Memory B cell (primary cell): ENCODE data around the gene NPPB.

Experiments used
- ATAC-seq: fragments of 150-1000 bp; cut with Tn5 transposase; 2 replicates; pipeline ENCODE4 v1.10.0; 2021; ENCODE audit warnings: low read depth, mild to moderate bottlenecking, moderate library complexity
- DNase-seq, 2 donors: peaks; one replicate each; pipeline ENCODE4 v3.0.0; 2022; ENCODE audit warnings: low spot score in 2 of 2
- H3K27ac Mint-ChIP-seq: one replicate; pipeline ENCODE4 v1.8.0; 2022; ENCODE audit warnings: mild to moderate bottlenecking, moderate library complexity, mixed read lengths
- H3K27me3 Mint-ChIP-seq: one replicate; pipeline ENCODE4 v1.8.0; 2022; ENCODE audit warnings: mixed read lengths
- H3K36me3 Mint-ChIP-seq: one replicate; pipeline ENCODE4 v1.8.0; 2022; ENCODE audit warnings: mild to moderate bottlenecking, mixed read lengths
- H3K4me1 Mint-ChIP-seq: one replicate; pipeline ENCODE4 v1.8.0; 2022; ENCODE audit warnings: mixed read lengths
- H3K4me3 Mint-ChIP-seq: one replicate; pipeline ENCODE4 v1.8.0; 2022; ENCODE audit warnings: mild to moderate bottlenecking, moderate library complexity, mixed read lengths
- H3K9me3 Mint-ChIP-seq: one replicate; pipeline ENCODE4 v1.8.0; 2022; ENCODE audit warnings: mixed read lengths

NPPB gene

DNA sequence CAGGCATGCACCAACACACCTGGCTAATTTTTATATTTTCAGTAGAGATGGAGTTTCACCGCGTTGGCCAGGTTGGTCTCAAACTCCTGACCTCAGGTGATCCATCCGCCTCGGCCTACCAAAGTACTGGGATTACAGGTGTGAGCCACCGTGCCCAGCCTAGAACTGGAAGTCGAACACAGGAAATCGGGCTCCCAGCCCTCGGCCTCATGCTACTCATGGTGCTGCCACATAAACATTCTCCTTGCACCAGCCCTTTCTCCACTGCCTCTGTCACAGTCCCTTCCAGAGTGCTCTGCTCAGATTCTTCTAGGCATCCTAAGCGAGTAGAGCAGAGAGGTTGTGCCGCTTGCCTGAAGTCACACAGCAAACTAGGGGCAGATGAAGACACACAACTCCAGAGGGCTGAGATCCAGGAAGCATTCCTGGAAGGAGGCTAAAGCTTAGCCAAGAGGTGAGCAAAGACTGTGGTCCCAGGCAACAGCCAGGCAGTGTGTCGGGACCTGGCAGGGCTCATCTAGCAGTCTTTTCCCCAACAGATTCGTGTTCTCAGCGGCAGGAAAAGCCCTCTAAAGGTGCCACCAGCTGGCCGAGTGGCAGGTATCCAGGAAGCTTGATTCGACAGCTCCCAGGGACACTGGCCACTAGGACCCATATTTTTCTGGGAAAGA is 29.6 kb upstream of the NPPB start:
- H3K4me3 Mint-ChIP-seq: no peak overlapping the region

DNA sequence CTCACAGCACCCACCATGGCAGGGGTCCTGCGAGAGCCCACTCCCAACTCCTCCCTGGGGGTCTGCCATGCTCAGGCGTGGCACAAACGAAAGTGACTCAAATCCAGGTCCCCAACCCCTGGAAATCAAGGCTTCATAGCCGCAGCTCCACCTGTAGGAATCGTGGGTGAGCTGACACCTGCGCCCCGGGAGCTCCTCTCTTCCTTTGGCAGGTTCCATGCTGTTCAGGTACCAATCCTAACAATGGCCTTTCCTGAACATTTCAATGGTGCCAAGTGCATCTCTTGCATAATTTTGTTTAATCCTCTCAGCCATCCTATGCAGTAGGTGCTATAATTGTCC is 28.9 kb upstream of the NPPB start:
- H3K27me3 Mint-ChIP-seq: peaks cover 6% of the 10 kb centered on the region
- ATAC-seq: no peak
- no peak overlapping the region for H3K27ac Mint-ChIP-seq
- H3K36me3 Mint-ChIP-seq: no peaks in the 10 kb centered on the region
- H3K4me1 Mint-ChIP-seq: peaks cover 2% of the 10 kb centered on the region
- no peak for DNase-seq
- H3K9me3 Mint-ChIP-seq: no peaks in the 10 kb centered on the region
- no peak overlapping the region for H3K4me3 Mint-ChIP-seq

More for the DNA sequence above, 29.6 kb upstream of the NPPB start:
- ATAC-seq (no peak), DNase-seq (no peak)
- Mint-ChIP-seq H3K27me3 (peaks cover 3% of the 10 kb centered on the region), H3K9me3 (no peaks in the 10 kb centered on the region), H3K36me3 (no peaks in the 10 kb centered on the region), H3K27ac (no peak overlapping the region), H3K4me1 (no peaks in the 10 kb centered on the region)

DNA sequence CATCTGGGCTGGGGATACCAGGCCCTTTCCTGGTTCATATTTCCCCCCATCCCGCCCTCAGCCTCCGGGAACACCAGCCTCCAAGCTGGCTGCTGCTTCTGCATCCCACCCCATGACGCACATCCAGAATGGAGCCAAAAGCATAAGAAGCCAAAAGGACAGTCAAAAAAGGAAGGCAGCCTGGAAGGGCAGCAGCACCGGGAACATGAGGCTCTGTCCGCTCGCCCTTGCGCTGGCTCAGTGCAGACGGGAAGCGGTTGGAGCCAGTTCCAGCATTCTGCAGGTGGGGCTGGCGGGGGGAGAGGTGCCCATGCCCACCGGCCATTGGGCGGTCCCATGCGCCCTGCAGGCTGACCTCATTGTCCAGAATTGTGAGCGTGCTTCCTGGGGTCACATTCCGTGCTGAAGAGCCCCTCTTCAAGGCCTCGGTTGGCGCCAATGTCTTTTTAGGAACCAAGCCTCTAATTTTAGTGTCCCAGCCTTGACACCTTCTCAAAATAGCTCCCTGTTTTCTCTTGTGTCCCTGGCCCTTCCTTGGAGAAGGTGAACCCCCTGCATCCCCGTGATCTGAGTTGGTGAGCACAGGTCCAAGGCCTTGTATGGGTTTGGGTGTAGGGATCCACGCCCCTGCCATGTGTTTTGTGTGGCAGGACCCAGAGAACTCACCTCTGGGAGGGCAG is 28.4 kb upstream of the NPPB start:
- H3K36me3 Mint-ChIP-seq: no peaks in the 10 kb centered on the region
- DNase-seq (no peak), ATAC-seq (no peak)
- no peak overlapping the region for H3K27ac Mint-ChIP-seq
- H3K27me3 Mint-ChIP-seq: peaks cover 6% of the 10 kb centered on the region
- no peak overlapping the region for H3K4me3 Mint-ChIP-seq
- H3K9me3 Mint-ChIP-seq: no peaks in the 10 kb centered on the region
- peaks cover 2% of the 10 kb centered on the region for H3K4me1 Mint-ChIP-seq

DNA sequence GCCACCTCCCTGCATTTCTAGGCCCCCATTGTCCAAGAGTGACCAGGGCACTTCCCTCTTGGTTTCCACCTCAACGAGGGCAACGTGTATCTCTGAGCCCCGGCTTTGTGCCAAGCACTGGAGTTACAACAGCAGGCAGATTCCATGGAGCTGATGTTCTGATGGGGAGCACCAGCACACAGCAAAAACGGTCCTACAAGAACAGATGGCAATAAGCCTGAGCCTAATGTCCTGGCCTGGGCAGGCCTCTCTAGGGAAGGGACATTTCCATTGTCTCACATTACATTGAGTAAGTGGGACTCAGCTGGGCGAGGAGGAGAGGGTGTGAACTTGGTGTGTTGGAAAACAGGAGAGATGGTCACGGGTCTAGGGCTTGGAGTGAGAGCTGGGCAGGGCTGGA is 27.2 kb upstream of the NPPB start:
- no peaks in the 10 kb centered on the region for H3K9me3 Mint-ChIP-seq
- H3K27me3 Mint-ChIP-seq: peaks cover 13% of the 10 kb centered on the region
- H3K4me3 Mint-ChIP-seq: no peak overlapping the region
- DNase-seq (no peak), ATAC-seq (no peak)
- H3K36me3 Mint-ChIP-seq: no peaks in the 10 kb centered on the region
- H3K4me1 Mint-ChIP-seq: peaks cover 2% of the 10 kb centered on the region
- H3K27ac Mint-ChIP-seq: no peak overlapping the region

DNA sequence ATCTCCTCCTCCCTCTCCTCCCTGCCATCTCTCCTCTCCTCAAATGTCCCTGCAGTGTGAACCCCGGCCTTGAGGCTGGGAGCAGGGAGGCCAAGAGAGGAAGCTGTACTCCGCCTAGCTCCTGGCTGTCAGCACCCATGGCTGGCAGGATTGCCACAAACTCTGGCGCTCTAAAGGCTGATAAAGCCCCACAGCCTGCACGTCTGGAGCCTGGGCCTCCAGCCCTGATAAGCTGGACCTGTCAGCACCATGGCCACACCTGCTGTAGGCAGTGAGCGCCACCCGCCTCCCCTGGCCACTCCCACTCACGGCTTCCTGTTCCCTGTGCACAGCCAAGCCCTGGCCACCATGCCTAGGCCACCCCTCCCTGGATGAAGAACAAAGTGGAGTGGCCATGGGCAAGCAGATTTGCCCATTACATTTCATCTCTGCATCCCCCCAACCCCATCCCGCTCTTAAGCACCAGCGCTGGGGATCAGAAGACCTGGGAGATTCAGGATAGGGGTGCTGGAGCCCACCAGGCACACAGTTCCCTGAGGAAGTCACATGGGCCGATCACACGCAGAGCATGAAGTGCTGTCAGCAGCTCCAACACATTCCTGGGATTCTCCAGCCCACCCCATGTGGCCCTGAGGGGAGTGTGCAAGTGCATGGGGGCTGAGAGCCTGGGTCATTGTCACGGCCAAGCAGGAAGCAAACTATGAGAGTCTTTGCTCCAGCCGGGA is 24.2 kb upstream of the NPPB start:
- Mint-ChIP-seq H3K4me1 (peaks cover 2% of the 10 kb centered on the region), H3K27me3 (peaks cover 17% of the 10 kb centered on the region), H3K36me3 (no peaks in the 10 kb centered on the region), H3K9me3 (no peaks in the 10 kb centered on the region), H3K27ac (no peak overlapping the region), H3K4me3 (no peak overlapping the region)
- no peak for DNase-seq
- no peak for ATAC-seq

DNA sequence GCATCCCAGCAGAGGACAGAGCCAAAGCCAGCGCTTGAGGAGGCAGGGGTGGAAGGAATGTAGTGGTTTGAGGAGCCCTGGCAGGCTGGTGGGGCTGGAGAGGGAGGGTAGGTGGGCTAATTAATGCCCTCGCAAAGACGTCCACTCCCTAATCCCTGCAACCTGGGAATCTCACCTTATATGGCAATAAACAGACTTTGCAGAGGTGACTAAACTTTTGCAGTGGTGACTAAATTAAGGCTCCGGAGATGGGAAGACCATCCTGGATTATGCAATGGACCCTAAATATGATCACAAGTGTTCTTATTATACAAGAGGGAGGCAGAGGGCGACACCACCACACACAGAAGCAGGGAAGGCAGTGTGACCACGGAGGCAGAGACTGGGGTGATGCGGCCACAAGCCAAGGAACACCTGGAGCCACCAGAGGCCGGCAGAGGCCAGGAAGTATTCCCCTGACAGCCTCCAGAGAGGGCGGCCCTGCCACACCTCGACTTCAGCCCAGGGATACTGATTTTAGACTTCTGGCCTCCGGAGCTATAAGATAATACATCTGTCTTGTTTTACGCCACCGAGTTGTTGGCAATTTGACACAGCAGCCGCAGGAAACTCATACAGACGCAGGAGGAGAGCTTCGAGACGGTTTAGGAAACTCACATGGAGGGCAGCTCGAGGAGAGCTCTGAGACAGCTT is 23.1 kb upstream of the NPPB start:
- H3K4me1 Mint-ChIP-seq: peaks cover 2% of the 10 kb centered on the region
- no peak overlapping the region for H3K4me3 Mint-ChIP-seq
- H3K27me3 Mint-ChIP-seq: peaks cover 18% of the 10 kb centered on the region
- H3K9me3 Mint-ChIP-seq: no peaks in the 10 kb centered on the region
- H3K36me3 Mint-ChIP-seq: no peaks in the 10 kb centered on the region
- no peak for ATAC-seq
- no peak overlapping the region for H3K27ac Mint-ChIP-seq
- DNase-seq: no peak

DNA sequence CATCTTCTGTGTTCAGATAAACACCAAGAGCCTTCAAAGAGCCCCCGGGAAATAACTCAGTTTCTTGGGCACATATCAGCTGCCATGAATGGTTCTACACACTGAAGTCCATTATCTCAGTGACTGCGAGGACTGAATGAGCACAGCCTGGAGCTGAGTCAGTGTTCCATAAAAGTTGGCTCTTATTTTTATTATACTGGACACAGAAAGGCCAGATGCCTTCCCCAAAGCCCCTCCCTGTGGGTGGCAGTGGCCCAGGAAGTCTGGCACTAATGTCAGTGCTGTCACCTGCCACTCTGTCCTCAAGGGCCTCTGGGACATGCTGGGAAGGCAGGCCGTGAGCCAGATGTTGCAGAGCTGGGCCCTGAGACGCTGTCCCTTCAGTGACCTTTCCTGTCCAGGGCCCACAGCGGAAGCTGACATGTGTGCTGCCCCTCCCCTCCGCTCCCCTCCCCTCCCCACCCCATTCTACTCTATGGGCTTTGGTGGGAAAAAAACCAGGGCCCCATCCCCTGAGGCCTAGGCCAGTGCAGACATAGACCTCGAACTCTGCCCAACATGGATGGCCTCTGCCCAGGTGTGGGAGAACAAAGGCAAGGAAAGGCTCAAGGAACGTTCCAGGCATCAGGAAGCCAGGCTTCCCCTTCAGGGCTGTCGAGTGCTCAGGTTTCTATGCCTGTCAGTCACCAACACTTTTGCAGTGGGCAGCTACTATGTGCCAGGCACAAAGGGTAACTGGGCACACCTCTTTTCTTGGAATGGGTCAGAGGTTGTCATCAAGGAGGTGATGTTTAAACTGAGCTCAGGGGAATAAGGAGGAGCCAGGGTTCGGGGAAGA is 22.4 kb upstream of the NPPB start:
- no peak overlapping the region for H3K27ac Mint-ChIP-seq
- H3K4me1 Mint-ChIP-seq: peaks cover 2% of the 10 kb centered on the region
- no peaks in the 10 kb centered on the region for H3K9me3 Mint-ChIP-seq
- H3K27me3 Mint-ChIP-seq: peaks cover 23% of the 10 kb centered on the region
- no peak for DNase-seq
- ATAC-seq: no peak
- H3K36me3 Mint-ChIP-seq: no peaks in the 10 kb centered on the region
- H3K4me3 Mint-ChIP-seq: no peak overlapping the region

DNA sequence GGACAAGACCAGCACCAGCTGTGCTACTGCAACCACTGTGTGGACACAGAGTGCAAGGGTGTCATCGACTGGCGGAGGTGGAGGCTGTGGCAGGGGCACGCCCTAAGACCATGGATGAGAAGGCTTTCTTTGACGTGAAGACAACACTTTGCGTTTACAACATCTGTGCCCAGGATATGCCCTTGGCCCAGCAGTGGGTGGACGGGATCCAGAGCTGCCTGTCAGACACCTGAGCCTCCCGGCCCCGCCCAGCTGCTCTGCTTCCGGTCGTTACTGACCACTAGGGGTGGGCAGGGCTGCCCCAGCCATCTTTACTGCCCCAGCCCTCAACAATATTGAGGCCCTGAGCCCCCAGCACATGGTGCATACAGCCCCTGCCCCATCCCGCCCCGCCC is 21.4 kb upstream of the NPPB start:
- Mint-ChIP-seq H3K4me1 (peaks cover 2% of the 10 kb centered on the region), H3K27me3 (peaks cover 24% of the 10 kb centered on the region), H3K27ac (no peak overlapping the region), H3K9me3 (no peaks in the 10 kb centered on the region), H3K4me3 (no peak overlapping the region), H3K36me3 (no peaks in the 10 kb centered on the region)
- ATAC-seq: no peak
- DNase-seq: no peak

DNA sequence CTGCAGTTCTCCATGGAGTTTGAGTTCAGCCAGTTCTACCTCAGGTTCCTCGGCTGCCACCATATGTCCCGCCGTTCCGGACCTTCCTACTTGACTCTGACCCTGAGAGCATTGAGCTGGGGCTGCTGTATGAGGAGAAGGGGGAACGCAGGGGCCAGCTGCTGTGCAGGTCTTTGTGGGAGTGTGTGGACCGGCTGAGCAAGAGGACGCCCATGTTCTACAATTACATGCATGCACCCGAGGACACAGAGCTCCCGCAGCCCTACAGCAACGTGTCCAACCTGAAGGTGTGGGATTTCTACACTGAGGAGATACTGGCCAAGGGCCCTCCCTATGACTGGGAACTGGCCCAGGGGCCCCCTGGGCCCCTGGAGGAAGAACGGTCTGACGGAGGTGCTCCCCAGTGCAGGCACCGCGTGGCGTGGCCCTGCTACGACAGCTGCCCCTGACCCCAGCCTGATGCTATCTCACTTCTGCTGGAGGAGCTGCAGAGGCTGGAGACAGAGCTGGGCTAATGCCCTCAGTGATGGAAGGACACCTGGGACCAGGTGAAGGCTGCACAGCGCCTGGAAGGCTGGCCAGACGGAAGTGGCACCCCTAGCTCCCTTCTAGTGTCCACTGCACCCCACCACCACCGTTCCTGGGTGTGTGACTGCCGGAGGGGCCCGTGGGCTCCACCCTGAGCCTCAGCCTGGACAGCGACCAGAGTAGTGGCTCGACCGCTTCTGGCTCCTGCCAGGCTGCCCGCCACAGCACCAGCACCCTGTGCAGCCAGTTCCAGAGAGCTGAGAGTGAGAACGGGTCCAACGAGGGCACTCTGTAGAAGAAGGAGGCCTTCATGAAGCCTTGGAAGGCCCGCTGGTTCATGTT is 20.8 kb upstream of the NPPB start:
- no peaks in the 10 kb centered on the region for H3K36me3 Mint-ChIP-seq
- H3K27ac Mint-ChIP-seq: no peak overlapping the region
- H3K27me3 Mint-ChIP-seq: peaks cover 24% of the 10 kb centered on the region
- ATAC-seq: no peak
- H3K9me3 Mint-ChIP-seq: no peaks in the 10 kb centered on the region
- H3K4me1 Mint-ChIP-seq: peaks cover 2% of the 10 kb centered on the region
- H3K4me3 Mint-ChIP-seq: no peak overlapping the region
- no peak for DNase-seq

DNA sequence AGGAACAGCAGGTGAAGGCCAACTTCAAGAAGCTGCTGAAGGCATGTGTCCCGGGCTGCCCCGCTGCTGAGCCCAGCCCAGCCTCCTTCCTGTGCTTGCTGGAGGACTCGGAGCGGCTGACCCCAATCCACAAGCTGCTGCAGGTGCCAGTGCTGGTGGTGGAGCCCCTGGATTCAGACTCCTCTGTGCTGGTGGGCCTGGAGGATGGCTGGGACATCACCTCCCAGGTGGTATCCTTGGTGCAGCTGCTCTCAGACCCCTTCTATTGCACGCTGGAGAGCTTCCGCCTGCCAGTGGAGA is 20.1 kb upstream of the NPPB start:
- Mint-ChIP-seq H3K36me3 (no peaks in the 10 kb centered on the region), H3K27me3 (peaks cover 27% of the 10 kb centered on the region), H3K4me3 (no peak overlapping the region), H3K27ac (no peak overlapping the region), H3K4me1 (peaks cover 2% of the 10 kb centered on the region), H3K9me3 (no peaks in the 10 kb centered on the region)
- DNase-seq (no peak), ATAC-seq (no peak)

DNA sequence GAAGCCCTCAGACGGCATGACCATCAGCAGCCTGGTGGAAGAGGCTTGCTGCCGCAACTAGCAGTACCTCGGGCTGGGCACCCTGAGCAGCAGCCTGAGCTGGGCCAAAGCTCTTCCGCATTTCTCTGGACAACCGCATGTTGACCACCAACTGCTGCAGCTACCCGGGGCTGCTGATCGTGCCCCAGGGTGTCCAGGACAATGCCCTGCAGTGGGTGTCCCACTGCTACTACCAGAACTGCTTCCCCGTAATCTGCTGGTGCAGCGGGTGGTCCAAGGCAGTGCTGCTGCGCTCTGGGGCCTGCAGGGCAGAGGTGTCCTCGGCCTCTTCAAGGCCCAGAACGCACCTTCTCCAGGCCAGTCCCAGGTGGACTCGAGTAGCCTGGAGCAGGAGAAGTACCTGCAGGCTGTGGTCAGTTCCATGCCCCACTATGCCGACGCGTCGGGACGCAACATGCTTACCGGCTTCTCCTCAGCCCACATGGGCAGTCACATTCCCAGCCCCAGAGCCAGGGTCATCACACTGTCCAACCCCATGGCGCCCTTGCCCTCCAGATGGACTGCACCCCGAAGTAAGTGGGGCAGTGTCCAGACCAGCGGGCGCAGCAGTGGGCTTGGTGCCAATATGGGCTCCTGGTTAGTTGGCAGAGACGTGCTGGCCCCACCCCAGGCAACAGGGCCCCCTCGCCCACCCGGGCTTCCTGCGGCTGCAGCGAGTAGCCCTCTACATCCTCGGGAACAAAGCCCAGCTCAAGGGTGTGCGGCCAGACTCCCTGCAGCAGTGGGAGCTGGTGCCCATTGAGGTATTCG is 19.5 kb upstream of the NPPB start:
- Mint-ChIP-seq H3K27me3 (peaks cover 28% of the 10 kb centered on the region), H3K36me3 (no peaks in the 10 kb centered on the region), H3K4me3 (no peak overlapping the region), H3K4me1 (peaks cover 2% of the 10 kb centered on the region), H3K27ac (no peak overlapping the region), H3K9me3 (no peaks in the 10 kb centered on the region)
- DNase-seq: no peak
- no peak for ATAC-seq

DNA sequence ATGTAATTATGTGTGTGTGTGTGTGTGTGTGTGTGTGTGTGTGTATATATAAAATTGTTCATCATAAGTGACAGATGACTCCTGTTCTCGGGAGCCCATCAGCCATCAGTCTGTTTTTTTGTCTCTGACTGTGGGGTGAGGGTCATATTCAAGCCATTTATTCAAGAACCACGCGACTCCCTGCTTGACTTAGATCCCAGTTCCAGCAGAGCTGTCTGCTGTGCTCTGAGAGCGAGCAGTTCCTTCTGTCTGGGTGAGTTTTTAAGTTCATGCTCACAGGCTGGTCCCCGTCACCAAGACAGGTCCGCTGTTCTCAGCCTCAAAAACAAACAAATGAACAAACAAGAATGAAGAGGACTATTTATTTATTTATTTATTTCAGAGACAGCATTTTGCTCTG is 18.3 kb upstream of the NPPB start:
- no peaks in the 10 kb centered on the region for H3K9me3 Mint-ChIP-seq
- peaks cover 25% of the 10 kb centered on the region for H3K27me3 Mint-ChIP-seq
- H3K27ac Mint-ChIP-seq: no peak overlapping the region
- no peaks in the 10 kb centered on the region for H3K36me3 Mint-ChIP-seq
- H3K4me3 Mint-ChIP-seq: no peak overlapping the region
- H3K4me1 Mint-ChIP-seq: no peaks in the 10 kb centered on the region
- no peak for ATAC-seq
- DNase-seq: no peak
